SH-SY5Y (cell line): Measurements from ENCODE around the gene KLHL29.

Experiments used
- GATA2 ChIP-seq: IDR thresholded peaks from 2 replicates; pipeline ENCODE4 v1.6.1; 2011; ENCODE audit warnings: mild to moderate bottlenecking, low read depth, low read length
- GATA3 ChIP-seq: IDR thresholded peaks from 2 replicates; pipeline ENCODE4 v1.6.1; 2011; ENCODE audit warnings: low read depth, mild to moderate bottlenecking, low read length, moderate library complexity

The KLHL29 gene

GRCh38 chr2:23592061-23592685, 207.2 kb downstream of the KLHL29 start:
- no peak for TF ChIP-seq GATA2
- no peak for TF ChIP-seq GATA3

GRCh38 chr2:23592898-23593751, 208.1 kb downstream of the KLHL29 start:
- TF ChIP-seq GATA3 (no peak), GATA2 (no peak)

GRCh38 chr2:23593752-23594459, 208.9 kb downstream of the KLHL29 start:
- no peak for TF ChIP-seq GATA3

DNA sequence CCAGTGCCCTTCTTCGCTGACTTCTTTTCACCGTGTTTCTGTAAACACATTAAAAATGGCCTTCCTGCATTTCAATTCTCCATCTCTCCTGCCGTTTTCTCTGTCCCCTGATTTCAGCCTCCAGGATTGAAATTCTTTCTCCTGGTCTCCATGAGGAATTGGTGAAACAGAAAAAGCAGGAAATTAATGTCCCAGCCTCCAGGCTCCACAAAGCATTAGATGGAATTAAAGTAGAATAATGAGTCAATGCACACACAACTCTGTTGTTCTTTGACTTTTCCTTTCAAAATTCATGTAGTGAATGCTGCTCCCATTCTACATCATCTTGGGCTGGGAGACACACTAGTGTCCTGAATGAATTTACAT, 209.5 kb downstream of the KLHL29 start:
- TF ChIP-seq GATA2: no peak
- TF ChIP-seq GATA3: no peak

DNA sequence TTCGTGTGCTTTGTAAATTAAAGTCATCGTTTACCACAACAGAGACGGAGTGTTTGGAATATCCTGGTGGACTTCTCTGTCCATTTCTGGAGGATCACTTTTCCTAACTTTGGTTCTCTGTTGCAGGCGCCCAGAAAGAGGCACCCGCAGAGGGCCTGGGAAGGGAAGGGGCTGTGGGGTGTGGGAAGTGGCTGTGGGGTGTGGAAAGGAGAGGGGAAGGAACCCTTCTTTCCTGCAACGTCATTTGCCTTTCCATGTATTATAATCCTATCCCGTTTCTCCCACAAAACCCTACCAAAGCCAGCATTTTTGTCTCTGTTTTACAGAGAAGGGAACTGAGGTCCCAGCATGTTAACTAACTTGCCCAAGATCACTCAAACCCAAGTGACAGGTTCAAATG, 210.0 kb downstream of the KLHL29 start:
- no peak for TF ChIP-seq GATA3

DNA sequence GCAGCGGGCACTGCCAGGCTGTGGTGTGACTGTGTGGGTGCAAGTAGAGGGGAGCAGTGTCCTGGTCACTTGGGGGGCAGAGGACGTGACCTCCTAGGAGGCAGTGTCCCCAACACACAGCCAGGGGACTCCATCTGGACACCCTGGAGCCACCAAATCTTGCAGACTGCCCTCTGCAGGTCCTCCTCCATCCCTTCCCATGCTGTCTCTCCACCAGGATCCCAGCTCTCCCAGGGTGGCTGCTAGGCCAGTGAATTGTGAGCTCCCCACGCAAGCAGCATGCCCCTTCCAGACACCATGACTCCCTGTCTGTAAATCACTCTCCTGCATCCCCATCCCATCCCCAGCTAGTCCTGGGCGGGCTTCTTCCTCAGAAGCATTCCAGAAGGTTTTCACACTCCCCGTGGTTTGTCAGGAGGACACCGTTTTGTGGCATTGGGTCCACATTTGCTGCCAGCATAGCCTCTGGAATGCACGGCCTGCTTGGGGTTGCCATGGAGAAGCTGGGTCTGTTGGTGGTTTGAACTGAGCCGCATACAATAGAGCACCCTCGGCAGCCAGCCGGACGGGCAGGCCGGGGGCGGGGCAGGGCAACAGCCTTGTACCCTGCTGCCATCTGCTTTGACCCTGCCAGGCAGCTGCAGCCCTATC, 210.7 kb downstream of the KLHL29 start:
- TF ChIP-seq GATA3 (no peak), GATA2 (no peak)

DNA sequence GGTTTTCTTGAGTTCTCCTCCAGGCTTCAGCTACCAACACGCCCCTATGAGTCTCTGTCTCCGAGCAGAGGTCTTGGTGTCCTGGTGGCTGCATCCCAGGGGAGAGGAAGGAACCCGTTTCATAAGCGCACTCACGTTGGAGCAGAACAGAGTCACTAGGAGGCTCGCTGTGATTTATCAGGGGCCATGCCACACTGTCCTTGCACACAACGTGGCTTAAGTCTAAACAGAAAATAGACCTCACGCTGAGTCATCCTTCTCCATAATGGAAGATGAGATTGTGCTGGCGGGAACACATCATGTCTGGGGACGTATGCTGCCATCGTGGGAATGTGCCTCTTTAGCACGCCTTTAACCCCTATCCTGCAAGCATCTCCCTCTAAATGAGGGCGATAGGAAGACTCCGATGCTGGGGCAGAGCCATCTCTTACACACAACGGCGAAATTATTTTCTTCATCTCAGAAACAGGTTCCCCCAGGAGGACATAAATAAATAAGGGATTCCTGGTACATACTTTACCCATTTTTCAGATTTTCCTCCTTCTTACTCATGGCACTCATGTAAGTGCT, 211.4 kb downstream of the KLHL29 start:
- TF ChIP-seq GATA2: no peak
- no peak for TF ChIP-seq GATA3

DNA sequence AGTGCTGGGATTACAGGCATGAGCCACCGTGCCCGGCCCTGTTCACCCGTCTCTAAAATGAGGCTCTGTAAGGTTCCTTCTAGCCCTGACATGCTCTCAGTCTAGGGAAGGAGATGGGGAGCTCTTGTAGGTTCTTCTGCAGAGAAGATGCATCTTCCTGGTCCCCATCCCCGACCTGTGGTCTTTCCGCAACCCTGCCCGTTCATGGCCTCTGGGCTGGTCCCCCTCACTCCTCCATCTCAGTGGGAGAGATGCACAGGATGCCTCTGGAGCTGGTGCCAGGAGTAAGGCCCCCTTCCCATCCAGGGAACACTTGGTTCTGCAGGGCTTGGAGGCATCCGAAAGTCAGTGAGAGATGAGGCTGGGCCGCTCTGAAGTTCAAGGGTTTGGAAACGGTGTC, 212.7 kb downstream of the KLHL29 start:
- no peak for TF ChIP-seq GATA3
- TF ChIP-seq GATA2: no peak

DNA sequence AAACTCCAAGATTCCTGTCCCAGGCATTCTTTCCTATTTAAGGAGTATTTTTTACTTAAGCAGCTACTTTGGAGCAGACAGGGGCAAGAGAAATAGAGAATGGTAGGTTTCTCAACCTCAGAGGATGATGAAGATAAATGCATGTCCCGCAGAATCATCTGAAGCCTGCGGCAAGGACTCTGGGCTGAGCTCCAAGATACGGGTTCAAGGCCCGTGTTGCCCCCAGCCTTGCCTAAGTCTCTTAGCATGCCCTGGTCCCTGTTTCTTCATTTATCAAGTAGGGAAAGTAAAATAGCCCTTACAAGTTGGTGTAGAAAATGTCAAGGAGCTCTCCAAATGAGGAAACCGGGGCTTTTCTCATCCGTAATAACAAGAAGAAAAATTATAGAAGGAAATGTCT, 214.0 kb downstream of the KLHL29 start:
- TF ChIP-seq GATA2 (no peak), GATA3 (no peak)

GRCh38 chr2:23599667-23600066, 214.7 kb downstream of the KLHL29 start:
- TF ChIP-seq GATA3: no peak
- TF ChIP-seq GATA2: no peak

DNA sequence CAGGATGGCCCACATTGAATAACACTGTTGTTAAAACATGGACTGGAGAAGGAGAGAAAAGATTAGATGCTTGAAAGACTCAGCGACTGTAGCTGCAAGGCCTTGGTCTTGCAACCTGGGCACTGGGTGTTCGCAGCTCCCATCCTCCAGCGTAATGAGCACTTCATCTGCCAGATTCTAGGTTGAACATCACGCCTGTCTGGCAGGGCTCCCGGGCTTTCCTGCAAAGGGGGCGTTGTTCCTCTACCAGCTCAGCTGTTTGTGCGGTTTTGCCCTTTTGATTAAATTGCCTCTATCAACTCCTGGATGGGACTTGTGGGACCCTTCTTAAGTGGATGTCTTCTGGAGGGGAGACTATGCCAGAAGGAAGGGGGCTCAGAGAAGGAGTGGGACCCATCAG, 215.4 kb downstream of the KLHL29 start:
- TF ChIP-seq GATA2 (no peak), GATA3 (no peak)

DNA sequence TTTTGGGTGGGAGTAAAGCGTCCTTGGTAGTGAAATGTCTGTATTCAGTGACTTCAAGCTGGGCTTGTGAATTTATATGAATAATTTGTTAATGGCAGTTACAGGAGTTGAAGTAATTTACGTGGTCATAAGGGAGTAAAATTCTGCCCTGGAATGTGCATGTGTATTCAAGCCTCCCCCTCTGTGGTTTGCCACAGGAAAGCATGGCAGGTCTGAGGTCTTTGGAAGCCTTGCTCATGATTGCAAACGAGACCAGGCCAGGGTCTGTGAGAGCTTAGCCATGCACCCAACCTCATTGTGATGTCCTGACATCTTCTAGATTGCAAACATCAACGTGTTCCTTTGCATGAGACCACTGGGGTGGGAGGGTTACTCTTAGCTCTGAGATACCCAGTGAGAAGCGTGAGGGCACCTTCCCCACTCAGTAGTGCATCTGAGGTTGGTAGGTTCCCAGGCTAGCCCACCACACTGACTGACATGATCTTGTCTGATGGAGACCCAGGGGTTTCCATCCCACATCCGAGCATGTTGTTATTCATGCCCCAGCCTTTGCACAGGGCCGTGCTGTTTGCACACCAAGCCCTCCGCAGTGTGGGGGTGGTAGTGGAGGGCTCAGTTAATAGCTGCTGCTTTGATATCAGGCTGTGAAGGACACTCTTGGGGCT, 216.5 kb downstream of the KLHL29 start:
- TF ChIP-seq GATA2 (no peak), GATA3 (no peak)

DNA sequence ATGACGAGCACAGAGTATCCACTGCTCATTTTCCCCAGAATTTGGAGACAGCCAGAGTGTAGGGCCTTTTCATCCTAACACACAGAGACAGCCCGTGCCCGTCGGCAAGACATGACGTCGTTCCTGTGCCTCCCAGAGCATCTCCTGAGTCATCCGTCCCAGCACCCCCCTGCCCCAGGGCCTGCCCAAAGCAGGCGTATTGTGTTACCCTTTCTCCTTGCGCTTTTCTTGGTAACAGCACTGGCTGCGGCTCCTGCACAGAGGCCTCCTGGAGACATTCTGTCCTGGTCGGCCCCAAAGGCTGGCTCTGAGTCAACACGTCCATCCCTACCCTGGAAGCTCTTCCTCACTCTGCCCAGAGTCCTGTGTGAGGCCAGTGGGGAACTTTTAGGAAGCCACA, 217.1 kb downstream of the KLHL29 start:
- TF ChIP-seq GATA2: no peak
- no peak for TF ChIP-seq GATA3

DNA sequence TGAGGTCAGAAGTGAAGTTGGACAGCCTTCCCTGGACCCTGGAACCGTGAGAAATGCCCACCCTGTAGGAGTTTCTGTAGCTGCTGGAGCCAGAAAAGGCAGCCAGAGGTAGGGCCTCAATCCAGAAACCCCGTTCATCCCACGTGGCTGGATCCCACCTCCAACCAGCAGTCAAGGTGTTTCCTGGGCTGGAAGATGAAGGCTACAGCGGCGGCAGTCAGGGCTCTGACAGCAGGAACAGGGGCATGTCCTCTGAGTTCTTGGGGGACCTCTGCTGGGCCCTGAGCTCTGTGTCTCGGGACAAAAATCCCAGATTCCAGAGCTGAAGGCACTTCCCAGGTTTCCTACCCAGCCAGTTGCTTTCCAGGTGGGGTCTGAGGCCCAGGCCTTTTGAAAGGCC, 218.2 kb downstream of the KLHL29 start:
- TF ChIP-seq GATA3 (no peak), GATA2 (no peak)
